Natural killer cell treated with Interleukin-12 subunit alpha and Interleukin-12 subunit beta and Interleukin-15 and Interleukin-18, amount 100 ng/mL, for 72 hours (primary cell): ENCODE results near the gene CCDC12. TPM values are rescaled to one million over a fixed set of nuclear protein-coding genes. Genes with fewer than 3 reads are reported as not detected.

Experiments
- ATAC-seq, 2 donors: fragments of 150-1000 bp; cut with Tn5 transposase in 1 of 2; sonication (Bioruptor Pico), chemical (Tn5 transposase) in 1 of 2; 2 replicates each; pipeline ENCODE4 v1.10.0; 2021
- DNase-seq: peaks from one replicate; pipeline ENCODE4 v3.0.0; 2022; ENCODE audit warnings: low spot score
- H3K27ac Mint-ChIP-seq, 2 donors: 1 replicate in 1 of 2; 2 replicates in 1 of 2; pipeline ENCODE4 v1.8.0; 2022; ENCODE audit warnings: mixed read lengths in 2 of 2, mild to moderate bottlenecking in 1 of 2, moderate library complexity in 1 of 2
- H3K27me3 Mint-ChIP-seq, 2 donors: 1 replicate in 1 of 2; 2 replicates in 1 of 2; pipeline ENCODE4 v1.8.0; 2022; ENCODE audit warnings: mixed read lengths in 2 of 2
- H3K36me3 Mint-ChIP-seq: one replicate; pipeline ENCODE4 v1.8.0; 2022; ENCODE audit warnings: mixed read lengths
- H3K4me1 Mint-ChIP-seq, 2 donors: 1 replicate in 1 of 2; 2 replicates in 1 of 2; pipeline ENCODE4 v1.8.0; 2022; ENCODE audit warnings: low read depth in 2 of 2, mixed read lengths in 2 of 2, mild to moderate bottlenecking in 1 of 2
- H3K4me3 Mint-ChIP-seq: one replicate; pipeline ENCODE4 v1.8.0; 2022; ENCODE audit warnings: mixed read lengths
- H3K9me3 Mint-ChIP-seq: 2 replicates; pipeline ENCODE4 v1.8.0; 2022; ENCODE audit warnings: mixed read lengths
- total RNA-seq, 2 donors: library from RNA; stranded (reverse); gene quantifications; one replicate each; pipeline ENCODE4 v1.2.3, GENCODE V29; 2022

The CCDC12 gene
- total RNA-seq = 10 to 100 TPM; 58.0 to 89.8 TPM

GRCh38 chr3:46976326-46977190 is at the start of gene CCDC12:
Gene CCDC12, minus strand, starts transcription at chr3:46976745. Its CDS starts 13 bp downstream, at chr3:46976732.
- no peaks in the 10 kb centered on the region for H3K9me3 Mint-ChIP-seq

GRCh38 chr3:47024932-47025331 is 48.4 kb upstream of the CCDC12 start:
- Mint-ChIP-seq H3K9me3 (no peaks in the 10 kb centered on the region), H3K4me1 (peaks cover 23 to 25% of the 10 kb centered on the region in 2 donors), H3K27ac (peak overlapping the region in 1 of 2 donors; percentile 4)

More at GRCh38 chr3:46976326-46977190, at the start of gene CCDC12:
- Mint-ChIP-seq H3K4me3 (peak within 1 kb of the TSS; percentile 96), H3K27me3 (no peaks in the 10 kb centered on the region), H3K4me1 (peaks cover 44 to 51% of the 10 kb centered on the region in 2 donors), H3K36me3 (peaks cover 10% of the 10 kb centered on the region), H3K27ac (peak within 1 kb of the TSS; percentile 89 to 97)
- ATAC-seq (peak; percentile 87 to 90), DNase-seq (peak; percentile 97)

GRCh38 chr3:47022641-47023071 is 46.1 kb upstream of the CCDC12 start:
- no peak overlapping the region for H3K4me3 Mint-ChIP-seq
- DNase-seq (no peak), ATAC-seq (no peak)
- no peak overlapping the region for H3K27ac Mint-ChIP-seq
- peaks cover 12% of the 10 kb centered on the region for H3K36me3 Mint-ChIP-seq
- no peaks in the 10 kb centered on the region for H3K27me3 Mint-ChIP-seq
- H3K4me1 Mint-ChIP-seq = peaks cover 42 to 46% of the 10 kb centered on the region in 2 donors
- H3K9me3 Mint-ChIP-seq = no peaks in the 10 kb centered on the region

More at GRCh38 chr3:47024932-47025331, 48.4 kb upstream of the CCDC12 start:
- no peak for ATAC-seq
- DNase-seq = no peak
- H3K36me3 Mint-ChIP-seq = peaks cover 5% of the 10 kb centered on the region
- no peaks in the 10 kb centered on the region for H3K27me3 Mint-ChIP-seq
- no peak overlapping the region for H3K4me3 Mint-ChIP-seq

GRCh38 chr3:47020311-47020710 is 43.8 kb upstream of the CCDC12 start:
- peak overlapping the region in 1 of 2 donors; percentile 86 for H3K27ac Mint-ChIP-seq
- H3K27me3 Mint-ChIP-seq = no peaks in the 10 kb centered on the region
- H3K4me1 Mint-ChIP-seq = peaks cover 50 to 51% of the 10 kb centered on the region in 2 donors
- H3K9me3 Mint-ChIP-seq = no peaks in the 10 kb centered on the region
- ATAC-seq (no peak), DNase-seq (no peak)
- H3K36me3 Mint-ChIP-seq = peaks cover 8% of the 10 kb centered on the region
- no peak overlapping the region for H3K4me3 Mint-ChIP-seq

GRCh38 chr3:47019201-47019600 is 42.7 kb upstream of the CCDC12 start:
- Mint-ChIP-seq H3K36me3 (peaks cover 8% of the 10 kb centered on the region), H3K27ac (peak overlapping the region; percentile 81 to 93), H3K9me3 (no peaks in the 10 kb centered on the region), H3K4me1 (peaks cover 44 to 45% of the 10 kb centered on the region in 2 donors), H3K4me3 (peak overlapping the region; percentile 82), H3K27me3 (no peaks in the 10 kb centered on the region)
- ATAC-seq = peak; percentile 78 to 84
- no peak for DNase-seq

- peak overlapping the region; percentile 82 for H3K4me3 Mint-ChIP-seq
- peak overlapping the region; percentile 81 to 93 for H3K27ac Mint-ChIP-seq
- DNase-seq (no peak), ATAC-seq (no peak)
- H3K36me3 Mint-ChIP-seq = peaks cover 8% of the 10 kb centered on the region
- H3K9me3 Mint-ChIP-seq = no peaks in the 10 kb centered on the region
- no peaks in the 10 kb centered on the region for H3K27me3 Mint-ChIP-seq
- peaks cover 44 to 47% of the 10 kb centered on the region in 2 donors for H3K4me1 Mint-ChIP-seq
Measured at GRCh38 chr3:47018269-47018611, 41.7 kb upstream of the CCDC12 start.

GRCh38 chr3:47017504-47018268 is 41.1 kb upstream of the CCDC12 start:
- ATAC-seq (peak in 1 of 2 donors; percentile 58), DNase-seq (no peak)
- Mint-ChIP-seq H3K9me3 (no peaks in the 10 kb centered on the region), H3K36me3 (peaks cover 8% of the 10 kb centered on the region), H3K4me3 (peak overlapping the region; percentile 82), H3K4me1 (peaks cover 44 to 47% of the 10 kb centered on the region in 2 donors), H3K27ac (peak overlapping the region; percentile 81 to 93), H3K27me3 (no peaks in the 10 kb centered on the region)

- no peaks in the 10 kb centered on the region for H3K27me3 Mint-ChIP-seq
- peak overlapping the region; percentile 81 to 93 for H3K27ac Mint-ChIP-seq
- H3K4me3 Mint-ChIP-seq = peak overlapping the region; percentile 82
- peaks cover 8% of the 10 kb centered on the region for H3K36me3 Mint-ChIP-seq
- peak; percentile 76 for DNase-seq
- H3K9me3 Mint-ChIP-seq = no peaks in the 10 kb centered on the region
- H3K4me1 Mint-ChIP-seq = peaks cover 44 to 47% of the 10 kb centered on the region in 2 donors
- ATAC-seq = peak; percentile 89 to 91
Measured at GRCh38 chr3:47016934-47017435, 40.4 kb upstream of the CCDC12 start.

- Mint-ChIP-seq H3K36me3 (peaks cover 8% of the 10 kb centered on the region), H3K27ac (peak overlapping the region; percentile 81 to 93), H3K9me3 (no peaks in the 10 kb centered on the region), H3K4me3 (peak overlapping the region; percentile 82), H3K27me3 (no peaks in the 10 kb centered on the region), H3K4me1 (peaks cover 49 to 53% of the 10 kb centered on the region in 2 donors)
- DNase-seq (no peak), ATAC-seq (no peak)
Measured at GRCh38 chr3:47016086-47016933, 39.8 kb upstream of the CCDC12 start.

GRCh38 chr3:47015151-47015550 is 38.6 kb upstream of the CCDC12 start:
- peaks cover 8% of the 10 kb centered on the region for H3K36me3 Mint-ChIP-seq
- ATAC-seq = no peak
- H3K4me1 Mint-ChIP-seq = peaks cover 57 to 60% of the 10 kb centered on the region in 2 donors
- peak overlapping the region in 1 of 2 donors; percentile 45 for H3K27ac Mint-ChIP-seq
- no peaks in the 10 kb centered on the region for H3K27me3 Mint-ChIP-seq
- DNase-seq = no peak
- H3K4me3 Mint-ChIP-seq = no peak overlapping the region
- no peaks in the 10 kb centered on the region for H3K9me3 Mint-ChIP-seq

- DNase-seq (no peak), ATAC-seq (no peak)
- Mint-ChIP-seq H3K36me3 (peaks cover 6% of the 10 kb centered on the region), H3K27me3 (no peaks in the 10 kb centered on the region), H3K27ac (peak overlapping the region; percentile 31 to 54), H3K4me1 (peaks cover 47 to 56% of the 10 kb centered on the region in 2 donors), H3K4me3 (no peak overlapping the region), H3K9me3 (no peaks in the 10 kb centered on the region)
Measured at GRCh38 chr3:47014036-47014435, 37.5 kb upstream of the CCDC12 start.

GRCh38 chr3:47013231-47013630 is 36.7 kb upstream of the CCDC12 start:
- Mint-ChIP-seq H3K4me1 (peaks cover 38 to 49% of the 10 kb centered on the region in 2 donors), H3K9me3 (no peaks in the 10 kb centered on the region), H3K36me3 (no peaks in the 10 kb centered on the region), H3K4me3 (no peak overlapping the region), H3K27me3 (no peaks in the 10 kb centered on the region), H3K27ac (peak overlapping the region; percentile 31 to 54)
- DNase-seq (no peak), ATAC-seq (no peak)
